A549 treated with Mapracorat at 1 μM for 4 hours (cell line): ENCODE data around the gene TOX2. TPM values are rescaled to one million over a fixed set of nuclear protein-coding genes. Genes with fewer than 3 reads are reported as not detected.

ENCODE experiments used
- total RNA-seq: library from RNA; stranded (reverse); fragments of 200-300 nt; extraction: Qiagen RNA extraction; gene quantifications from 5 replicates; pipeline ENCODE4 v1.2.3, GENCODE V29; 2022

The TOX2 gene, protein sequence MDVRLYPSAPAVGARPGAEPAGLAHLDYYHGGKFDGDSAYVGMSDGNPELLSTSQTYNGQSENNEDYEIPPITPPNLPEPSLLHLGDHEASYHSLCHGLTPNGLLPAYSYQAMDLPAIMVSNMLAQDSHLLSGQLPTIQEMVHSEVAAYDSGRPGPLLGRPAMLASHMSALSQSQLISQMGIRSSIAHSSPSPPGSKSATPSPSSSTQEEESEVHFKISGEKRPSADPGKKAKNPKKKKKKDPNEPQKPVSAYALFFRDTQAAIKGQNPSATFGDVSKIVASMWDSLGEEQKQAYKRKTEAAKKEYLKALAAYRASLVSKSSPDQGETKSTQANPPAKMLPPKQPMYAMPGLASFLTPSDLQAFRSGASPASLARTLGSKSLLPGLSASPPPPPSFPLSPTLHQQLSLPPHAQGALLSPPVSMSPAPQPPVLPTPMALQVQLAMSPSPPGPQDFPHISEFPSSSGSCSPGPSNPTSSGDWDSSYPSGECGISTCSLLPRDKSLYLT
- 10.7 to 14.4 TPM (median 12.8 TPM) in 5 replicates for total RNA-seq

DNA sequence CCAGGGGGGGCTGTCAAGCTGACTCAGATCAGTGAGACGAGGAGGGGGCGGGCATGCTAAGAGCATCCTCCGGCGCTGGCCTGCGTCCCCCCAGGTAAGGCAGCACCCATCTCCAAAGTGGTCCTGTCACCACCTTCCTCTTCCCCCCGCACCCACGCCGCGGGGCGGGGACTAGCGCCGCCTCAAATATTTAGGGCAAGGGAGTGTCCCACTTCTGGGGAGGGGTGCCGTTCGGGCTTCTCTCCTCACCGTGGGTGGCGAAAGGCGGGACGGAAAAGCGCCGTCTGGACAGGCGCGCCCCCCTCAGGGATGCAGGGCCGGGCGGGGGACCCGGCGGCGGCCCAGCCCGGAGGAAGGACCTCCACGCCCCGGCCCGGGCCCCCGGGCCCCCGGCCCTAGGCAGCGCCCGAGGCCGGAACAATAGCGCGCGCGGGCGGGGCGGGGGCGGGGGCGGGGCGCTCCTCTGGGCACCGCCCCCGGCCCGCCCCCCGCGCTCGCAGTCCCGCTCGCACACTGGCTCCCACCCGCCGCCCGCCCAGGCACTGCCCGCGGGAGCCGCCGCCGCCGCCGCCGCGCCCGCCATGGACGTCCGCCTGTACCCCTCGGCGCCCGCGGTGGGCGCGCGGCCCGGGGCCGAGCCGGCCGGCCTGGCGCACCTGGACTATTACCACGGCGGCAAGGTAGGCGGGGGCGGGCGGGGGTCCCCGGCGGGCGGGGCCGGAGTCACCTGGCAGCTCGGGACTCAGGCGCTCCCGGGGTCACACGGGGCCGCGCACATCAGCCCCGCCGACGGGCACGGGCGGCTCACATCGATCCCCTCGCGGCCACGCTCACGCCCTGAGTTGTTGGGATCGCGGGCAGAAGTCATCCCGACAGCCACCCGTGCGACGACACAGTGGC, at the start of gene TOX2:
TOX2 (plus strand) TSS at position 542 of the 900 bp plus-strand sequence; CDS start at position 582, 40 bp downstream.

Other genes starting within 250 kb of the TOX2 start
- gene MYBL2, start 247.7 kb upstream of the TOX2 start, total RNA-seq: 74.9 to 80.7 TPM (median 79.3 TPM) in 5 replicates
- gene GTSF1L, start 187.8 kb upstream of the TOX2 start, total RNA-seq: not detected in 5 replicates